Subcutaneous adipose tissue (tissue), 4 donors: ENCODE results near the gene TMEM143. TPM values are rescaled to one million over a fixed set of nuclear protein-coding genes. Genes with fewer than 3 reads are reported as not detected.

Experiments
- total RNA-seq, 4 donors: library from RNA; depleted of rRNA; stranded (reverse); fragments of >200 nt; gene quantifications; one replicate each; pipeline ENCODE4 v1.1.0, GENCODE V29; 2016
- TF ChIP-seq, protein P1 (sequence below): fragments of 450-650 bp; IDR thresholded peaks from one replicate; pipeline ENCODE4 v1.5.1; 2016; ENCODE audit warnings: low read depth, mild to moderate bottlenecking, control low read depth, antibody characterized with exemption, moderate library complexity

TMEM143 gene
- total RNA-seq, 4 donors from 2014 or later = 4.8 to 16.0 (median 7.0) TPM

DNA sequence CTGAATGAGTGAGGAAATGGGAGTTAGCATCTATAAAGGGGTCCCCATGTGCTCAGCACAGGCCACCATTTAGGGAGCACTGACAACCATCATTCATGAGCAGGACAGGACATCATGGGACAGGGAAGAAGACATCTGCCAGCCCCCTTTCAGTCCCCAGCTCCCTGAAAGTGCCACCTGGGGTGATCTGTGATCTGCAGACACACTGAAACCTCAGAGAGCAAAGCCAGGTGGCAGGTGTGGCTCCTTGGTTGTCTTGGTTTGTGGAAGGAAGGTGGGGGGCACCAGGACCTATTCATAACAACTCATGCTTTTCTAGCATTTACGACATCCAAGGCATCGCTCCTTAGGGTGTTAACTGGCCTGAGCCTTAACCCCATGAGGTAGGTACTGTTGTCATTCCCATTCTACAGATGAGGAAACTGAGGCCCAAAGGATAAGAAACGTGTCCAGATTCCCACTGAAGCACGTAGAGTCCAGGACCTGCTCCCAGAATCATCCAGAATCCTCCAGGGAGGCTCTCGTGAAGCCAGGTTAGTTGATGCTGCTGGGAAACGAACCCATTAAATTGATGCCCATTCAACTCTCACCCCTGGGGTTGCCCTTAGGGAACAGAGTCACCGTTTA, 21.8 kb upstream of the TMEM143 start:
- TF ChIP-seq, protein P1, sequence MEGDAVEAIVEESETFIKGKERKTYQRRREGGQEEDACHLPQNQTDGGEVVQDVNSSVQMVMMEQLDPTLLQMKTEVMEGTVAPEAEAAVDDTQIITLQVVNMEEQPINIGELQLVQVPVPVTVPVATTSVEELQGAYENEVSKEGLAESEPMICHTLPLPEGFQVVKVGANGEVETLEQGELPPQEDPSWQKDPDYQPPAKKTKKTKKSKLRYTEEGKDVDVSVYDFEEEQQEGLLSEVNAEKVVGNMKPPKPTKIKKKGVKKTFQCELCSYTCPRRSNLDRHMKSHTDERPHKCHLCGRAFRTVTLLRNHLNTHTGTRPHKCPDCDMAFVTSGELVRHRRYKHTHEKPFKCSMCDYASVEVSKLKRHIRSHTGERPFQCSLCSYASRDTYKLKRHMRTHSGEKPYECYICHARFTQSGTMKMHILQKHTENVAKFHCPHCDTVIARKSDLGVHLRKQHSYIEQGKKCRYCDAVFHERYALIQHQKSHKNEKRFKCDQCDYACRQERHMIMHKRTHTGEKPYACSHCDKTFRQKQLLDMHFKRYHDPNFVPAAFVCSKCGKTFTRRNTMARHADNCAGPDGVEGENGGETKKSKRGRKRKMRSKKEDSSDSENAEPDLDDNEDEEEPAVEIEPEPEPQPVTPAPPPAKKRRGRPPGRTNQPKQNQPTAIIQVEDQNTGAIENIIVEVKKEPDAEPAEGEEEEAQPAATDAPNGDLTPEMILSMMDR = no peak

DNA sequence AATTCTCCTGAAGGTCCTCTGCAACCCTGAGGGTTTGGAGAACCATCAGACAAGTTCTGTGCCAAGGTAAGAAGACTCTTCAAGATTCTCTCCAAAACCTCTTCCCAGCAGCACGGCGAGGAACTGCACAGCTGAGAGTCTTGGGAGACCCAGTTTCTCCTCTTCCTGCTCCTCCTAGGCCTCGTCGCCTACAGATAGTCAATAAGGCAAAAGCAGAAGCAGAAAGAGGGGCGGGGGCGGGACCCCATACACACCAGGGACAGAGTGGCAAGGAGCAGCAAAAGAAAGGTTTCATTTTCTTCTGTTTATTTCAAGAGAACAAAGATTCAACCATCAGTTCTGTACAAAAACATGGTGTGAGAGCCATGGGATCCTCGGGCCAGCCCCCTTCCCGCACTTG, 18.5 kb upstream of the TMEM143 start:
- TF ChIP-seq, protein P1 = no peak

DNA sequence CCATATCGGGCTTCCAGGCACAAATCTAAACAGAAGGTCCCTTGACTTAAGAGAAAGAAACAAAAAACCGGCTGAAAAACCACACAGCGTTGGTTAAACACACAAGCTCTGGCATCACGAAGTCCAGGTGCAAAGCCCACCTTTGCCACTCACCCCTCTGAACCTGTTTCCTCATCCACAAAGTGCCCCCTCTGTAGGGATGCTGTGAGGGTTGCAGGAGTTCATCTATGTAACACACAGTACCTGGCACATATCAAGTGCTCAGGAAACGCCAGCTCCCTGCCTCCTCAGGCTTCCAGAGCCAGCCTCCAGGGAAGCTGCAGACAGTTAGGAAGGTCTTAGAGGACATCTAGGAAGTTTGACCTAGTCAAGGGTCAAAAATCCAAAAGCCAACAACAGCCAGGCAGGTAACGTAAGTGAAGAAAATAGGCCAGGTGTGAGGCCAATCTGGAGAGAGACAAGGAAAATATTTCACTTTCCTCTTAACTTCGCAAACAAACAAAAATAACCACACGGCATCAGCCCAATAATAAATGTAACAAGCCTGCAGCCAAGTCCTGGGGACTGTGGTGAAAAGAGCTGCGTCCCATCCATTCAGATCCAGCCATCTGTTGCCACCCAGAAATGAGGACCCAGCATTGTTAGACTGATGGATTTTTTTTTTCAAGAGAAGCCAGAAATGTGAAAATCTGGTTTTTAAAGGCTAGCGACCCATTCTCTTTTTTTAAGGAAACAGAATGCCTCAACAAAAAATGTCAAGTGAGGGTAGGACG, 17.6 kb upstream of the TMEM143 start:
- TF ChIP-seq, protein P1 = no peak

DNA sequence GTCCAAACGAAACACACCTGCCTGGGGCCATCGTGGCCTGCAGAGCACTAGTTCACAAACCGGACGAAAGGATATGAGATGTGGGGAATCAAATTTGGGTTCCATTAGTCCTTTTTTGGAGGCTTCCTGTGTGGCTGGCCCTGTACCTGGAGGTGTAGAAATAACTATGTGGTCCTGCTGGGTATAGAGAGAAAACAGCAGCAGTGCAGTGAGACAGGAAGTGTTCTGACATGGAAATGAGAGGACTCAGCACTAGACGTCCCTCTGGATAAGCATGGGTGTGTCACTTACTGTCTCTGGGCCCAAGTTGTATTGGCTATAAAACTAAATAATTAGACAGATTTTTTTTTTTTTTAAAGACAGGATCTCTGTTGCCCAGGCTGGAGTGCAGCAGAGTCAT, 15.3 kb upstream of the TMEM143 start:
- TF ChIP-seq, protein P1 = no peak

DNA sequence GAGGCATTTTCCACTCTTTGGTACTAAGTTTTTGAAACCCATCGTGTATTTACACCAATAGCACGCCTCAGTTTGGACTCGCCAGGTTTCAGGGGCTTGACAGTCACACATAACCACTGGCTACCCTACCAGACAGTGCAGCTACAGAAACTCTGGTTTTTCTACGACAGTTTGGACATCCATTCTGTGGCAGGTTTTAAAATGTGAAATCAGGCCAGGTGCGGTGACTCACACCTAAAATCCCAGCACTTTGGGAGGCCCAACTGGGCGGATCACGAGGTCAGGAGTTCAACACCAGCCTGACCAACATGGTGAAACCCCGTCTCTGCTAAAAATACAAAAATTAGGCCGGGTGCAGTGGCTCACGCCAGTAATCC, 14.4 kb upstream of the TMEM143 start:
- TF ChIP-seq, protein P1 = no peak

DNA sequence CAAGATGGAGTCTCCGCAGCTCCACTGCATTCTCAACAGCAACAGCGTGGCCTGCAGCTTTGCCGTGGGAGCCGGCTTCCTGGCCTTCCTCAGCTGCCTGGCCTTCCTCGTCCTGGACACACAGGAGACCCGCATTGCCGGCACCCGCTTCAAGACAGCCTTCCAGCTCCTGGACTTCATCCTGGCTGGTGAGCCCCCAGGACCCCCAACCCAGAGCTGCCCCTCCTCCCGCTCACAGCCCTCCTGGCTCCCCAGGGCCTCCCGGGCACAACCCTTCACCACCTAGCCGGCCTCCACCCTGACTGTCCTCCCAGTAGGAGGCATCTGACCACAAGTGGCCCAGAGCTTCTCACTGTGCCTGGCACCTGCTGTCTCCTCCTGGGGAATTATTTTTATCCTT, 9.8 kb upstream of the TMEM143 start:
- TF ChIP-seq, protein P1 = no peak

DNA sequence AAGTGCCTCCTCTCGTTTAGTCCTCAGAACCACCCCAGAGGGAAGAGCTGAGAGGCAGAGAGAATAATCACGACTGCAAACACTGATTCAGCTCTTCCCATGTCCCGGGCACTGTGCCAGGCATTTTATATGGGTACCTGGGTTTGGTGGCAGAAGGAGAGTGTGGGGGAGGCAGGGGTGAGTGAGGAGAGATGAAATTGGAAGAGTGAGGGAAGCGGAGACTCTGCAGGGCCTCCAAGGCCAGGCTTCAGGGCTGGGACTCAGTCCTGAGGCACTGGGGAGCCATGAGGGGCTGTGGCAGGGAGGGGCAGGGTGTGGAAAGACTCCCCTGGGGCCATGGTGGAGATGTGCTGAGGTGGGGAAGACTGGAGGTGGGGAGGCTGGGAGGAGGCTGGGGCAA, 9.2 kb upstream of the TMEM143 start:
- TF ChIP-seq, protein P1 = no peak
